DOHH2 (cell line): ENCODE measurements around the gene U2AF2.

Experiments
- CTCF ChIP-seq: fragments of 200-600 bp; sonication (generic); IDR thresholded peaks from one replicate; pipeline ENCODE4 v1.5.1; 2014; ENCODE audit warnings: antibody characterized with exemption, mild to moderate bottlenecking, low read depth, low read length; ENCODE audit not compliant: poor library complexity, severe bottlenecking
- EZH2phosphoT487 ChIP-seq: fragments of 200-600 bp; sonication (generic); IDR thresholded peaks from 2 replicates; pipeline ENCODE4 v1.6.1; 2017; ENCODE audit warnings: borderline replicate concordance, mild to moderate bottlenecking, antibody characterized with exemption, low read length, moderate library complexity, mixed read lengths

GRCh38 chr19:55679343-55680257, 24.8 kb downstream of the U2AF2 start:
- TF ChIP-seq CTCF (no peak), EZH2phosphoT487 (no peak)
